ENCODE data around the gene IVNS1ABP. TPM values are rescaled to one million over a fixed set of nuclear protein-coding genes. Genes with fewer than 3 reads are reported as not detected.

The IVNS1ABP gene
- total RNA-seq, 1 donor from 2014 or later = 125 TPM

GRCh38 chr1:185287451-185287850, 29.6 kb downstream of the IVNS1ABP start:
- Mint-ChIP-seq H3K27me3 (ENCODE audit: low read depth) (no peaks in the 10 kb centered on the region), H3K9me3 (peaks cover 14% of the 10 kb centered on the region), H3K4me1 (no peaks in the 10 kb centered on the region), H3K36me3 (ENCODE audit: low read depth) (peaks cover 25% of the 10 kb centered on the region), H3K27ac (ENCODE audit: unreplicated experiment) (no peak overlapping the region), H3K4me3 (no peak overlapping the region)
- no peak for DNase-seq (ENCODE audit: low read depth, low spot score)
- TF ChIP-seq, protein P1, sequence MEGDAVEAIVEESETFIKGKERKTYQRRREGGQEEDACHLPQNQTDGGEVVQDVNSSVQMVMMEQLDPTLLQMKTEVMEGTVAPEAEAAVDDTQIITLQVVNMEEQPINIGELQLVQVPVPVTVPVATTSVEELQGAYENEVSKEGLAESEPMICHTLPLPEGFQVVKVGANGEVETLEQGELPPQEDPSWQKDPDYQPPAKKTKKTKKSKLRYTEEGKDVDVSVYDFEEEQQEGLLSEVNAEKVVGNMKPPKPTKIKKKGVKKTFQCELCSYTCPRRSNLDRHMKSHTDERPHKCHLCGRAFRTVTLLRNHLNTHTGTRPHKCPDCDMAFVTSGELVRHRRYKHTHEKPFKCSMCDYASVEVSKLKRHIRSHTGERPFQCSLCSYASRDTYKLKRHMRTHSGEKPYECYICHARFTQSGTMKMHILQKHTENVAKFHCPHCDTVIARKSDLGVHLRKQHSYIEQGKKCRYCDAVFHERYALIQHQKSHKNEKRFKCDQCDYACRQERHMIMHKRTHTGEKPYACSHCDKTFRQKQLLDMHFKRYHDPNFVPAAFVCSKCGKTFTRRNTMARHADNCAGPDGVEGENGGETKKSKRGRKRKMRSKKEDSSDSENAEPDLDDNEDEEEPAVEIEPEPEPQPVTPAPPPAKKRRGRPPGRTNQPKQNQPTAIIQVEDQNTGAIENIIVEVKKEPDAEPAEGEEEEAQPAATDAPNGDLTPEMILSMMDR (conservative IDR thresholded peaks at IDR 0.05) = no peak

GRCh38 chr1:185284533-185285276, 32.3 kb downstream of the IVNS1ABP start:
- Mint-ChIP-seq H3K4me1 (no peaks in the 10 kb centered on the region), H3K27ac (ENCODE audit: unreplicated experiment) (peak overlapping the region; percentile 20), H3K4me3 (peak overlapping the region; percentile 28), H3K9me3 (peaks cover 12% of the 10 kb centered on the region), H3K36me3 (ENCODE audit: low read depth) (peaks cover 23% of the 10 kb centered on the region), H3K27me3 (ENCODE audit: low read depth) (no peaks in the 10 kb centered on the region)
- no peak for DNase-seq (ENCODE audit: low read depth, low spot score)
- TF ChIP-seq, protein P1 (conservative IDR thresholded peaks at IDR 0.05) = no peak

- Mint-ChIP-seq H3K9me3 (peaks cover 9% of the 10 kb centered on the region), H3K36me3 (ENCODE audit: low read depth) (peaks cover 18% of the 10 kb centered on the region), H3K27me3 (ENCODE audit: low read depth) (no peaks in the 10 kb centered on the region), H3K4me1 (no peaks in the 10 kb centered on the region), H3K4me3 (no peak overlapping the region), H3K27ac (ENCODE audit: unreplicated experiment) (no peak overlapping the region)
- TF ChIP-seq, protein P1 (conservative IDR thresholded peaks at IDR 0.05) = no peak
- no peak for DNase-seq (ENCODE audit: low read depth, low spot score)
Measured at GRCh38 chr1:185284116-185284515, 32.9 kb downstream of the IVNS1ABP start.

DNA sequence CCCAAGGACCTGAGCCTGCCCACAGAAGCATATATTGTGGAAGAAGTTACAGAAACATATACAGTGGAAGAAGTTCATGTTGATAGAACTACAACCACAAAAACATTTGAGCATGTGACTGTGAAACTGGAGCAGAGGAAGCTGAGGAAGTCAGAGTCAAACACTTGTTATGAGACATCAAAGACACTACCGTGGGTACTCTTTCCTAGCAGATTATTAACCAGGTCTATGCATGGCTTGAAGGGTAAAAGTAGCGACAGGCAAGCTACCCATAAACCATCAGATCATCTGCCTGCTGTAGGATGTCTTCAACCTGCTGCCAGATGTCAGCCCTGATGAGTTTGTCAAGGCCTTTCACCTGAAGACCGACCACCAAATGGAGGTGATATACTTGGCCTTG, 35.8 kb downstream of the IVNS1ABP start:
- H3K4me1 Mint-ChIP-seq = no peaks in the 10 kb centered on the region
- H3K4me3 Mint-ChIP-seq = no peak overlapping the region
- H3K36me3 Mint-ChIP-seq (ENCODE audit: low read depth) = peaks cover 11% of the 10 kb centered on the region

DNA sequence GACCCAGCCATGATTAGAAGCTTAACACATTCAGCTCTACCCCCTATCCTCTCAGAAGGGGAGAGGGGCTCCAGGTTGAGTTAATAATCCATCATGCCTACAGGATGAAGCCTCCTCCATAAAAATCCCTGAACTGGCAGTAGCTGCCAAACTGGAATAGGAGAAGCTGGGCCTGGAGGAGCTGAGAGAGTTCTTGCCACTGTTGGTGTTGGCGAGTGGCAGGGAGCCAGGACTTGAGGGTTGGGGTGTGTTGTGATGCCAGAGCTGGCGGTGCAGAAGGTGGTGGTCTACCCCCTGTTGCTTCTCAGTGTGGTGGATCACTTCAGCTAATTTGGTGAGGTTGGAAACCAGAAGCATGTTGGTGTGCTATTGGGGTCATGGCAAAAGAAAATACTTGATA, 36.5 kb downstream of the IVNS1ABP start:
- Mint-ChIP-seq H3K27ac (ENCODE audit: unreplicated experiment) (no peak overlapping the region), H3K27me3 (ENCODE audit: low read depth) (no peaks in the 10 kb centered on the region), H3K4me1 (no peaks in the 10 kb centered on the region), H3K9me3 (no peaks in the 10 kb centered on the region), H3K36me3 (ENCODE audit: low read depth) (peaks cover 8% of the 10 kb centered on the region), H3K4me3 (no peak overlapping the region)
- no peak for DNase-seq (ENCODE audit: low read depth, low spot score)
- TF ChIP-seq, protein P1 (conservative IDR thresholded peaks at IDR 0.05) = no peak

More for the DNA sequence above, 35.8 kb downstream of the IVNS1ABP start:
- TF ChIP-seq, protein P1 (conservative IDR thresholded peaks at IDR 0.05) = no peak
- H3K9me3 Mint-ChIP-seq = peaks cover 2% of the 10 kb centered on the region
- no peak for DNase-seq (ENCODE audit: low read depth, low spot score)
- H3K27ac Mint-ChIP-seq (ENCODE audit: unreplicated experiment) = no peak overlapping the region
- H3K27me3 Mint-ChIP-seq (ENCODE audit: low read depth) = no peaks in the 10 kb centered on the region
